HG02870 (cell line): ENCODE data around the gene CLIC3.
A peak's percentile ranks its signal among the peaks of the same experiment; 100 is the strongest.

Experiments
- ATAC-seq: cut with Tn5 transposase; IDR thresholded peaks from one replicate; pipeline ENCODE4 v1.9.1; 2021; ENCODE audit warnings: mild to moderate bottlenecking, moderate library complexity; ENCODE audit not compliant: unreplicated experiment

The CLIC3 gene

DNA sequence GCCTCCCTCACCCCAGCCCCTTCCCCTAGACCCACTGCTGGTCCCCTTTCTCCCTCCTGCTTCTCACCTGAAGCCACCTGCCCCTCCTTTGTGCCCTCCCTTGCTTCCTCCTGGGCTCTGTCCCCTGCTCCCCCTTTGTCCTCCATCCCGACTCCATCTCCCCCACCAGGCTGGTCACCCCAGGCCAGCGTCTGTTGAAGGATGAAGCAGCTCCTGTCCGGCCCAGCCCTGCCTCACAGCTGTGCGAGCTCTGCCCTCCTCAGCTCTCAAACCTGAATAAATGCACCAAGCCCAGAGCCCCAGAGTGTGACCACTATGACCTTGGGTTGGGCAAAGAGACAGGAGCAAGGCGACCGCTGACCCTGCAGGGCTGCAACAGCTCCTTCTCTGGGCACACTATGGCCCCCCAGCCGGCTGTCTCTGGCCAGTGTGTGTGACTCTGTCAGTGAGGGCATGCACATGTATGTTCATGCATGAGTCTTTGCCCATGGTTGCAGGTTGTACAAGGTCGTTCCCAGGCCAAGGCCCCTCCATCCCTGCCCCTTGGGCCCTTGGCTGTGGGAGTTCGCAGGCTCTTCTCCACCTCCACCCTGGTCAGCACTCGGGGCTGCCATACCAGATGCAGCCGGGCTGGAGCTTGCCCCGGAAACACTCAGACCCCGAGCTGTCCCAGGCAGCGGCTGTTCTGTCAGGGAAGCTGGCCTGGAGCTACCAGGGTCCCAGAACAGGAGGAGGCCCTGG lies 41.0 kb downstream of the CLIC3 start:
- no peak for ATAC-seq

DNA sequence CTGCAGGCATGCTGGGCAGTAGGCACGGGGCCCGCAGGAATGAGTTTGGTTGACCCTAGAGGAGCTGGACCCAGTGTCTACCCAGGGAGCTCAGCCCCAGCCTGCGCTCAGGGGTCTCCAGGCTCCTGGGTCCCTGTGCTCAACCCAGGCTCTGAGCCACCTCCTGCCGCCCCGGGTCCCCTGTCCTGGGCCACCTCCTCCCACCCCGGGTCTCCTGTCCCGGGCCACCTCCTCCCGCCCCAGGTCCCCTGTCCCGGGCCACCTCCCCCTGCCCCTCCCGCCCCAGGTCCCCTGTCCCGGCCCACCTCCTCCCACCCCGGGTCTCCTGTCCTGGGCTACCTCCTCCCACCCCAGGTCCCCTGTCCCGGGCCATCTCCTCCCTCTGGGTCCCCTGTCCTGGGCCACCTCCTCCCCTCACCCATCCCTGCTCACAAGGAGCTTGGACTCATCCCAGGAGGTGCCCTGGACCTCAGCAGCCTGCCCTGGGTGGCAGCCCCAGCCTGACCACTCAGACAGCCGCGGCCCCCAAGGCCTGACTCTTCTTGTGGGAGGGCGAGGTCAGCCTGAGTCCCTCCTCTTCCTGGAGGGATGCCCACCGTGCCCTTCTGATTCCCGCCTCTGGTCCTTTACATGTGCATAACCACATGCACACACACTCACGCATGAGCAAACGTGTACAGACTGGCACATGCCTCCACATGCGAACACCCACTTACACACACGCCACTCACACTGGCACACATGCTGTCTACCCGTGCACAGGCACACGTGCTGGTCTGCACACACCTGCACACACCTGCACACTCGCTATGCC lies 41.9 kb downstream of the CLIC3 start:
- ATAC-seq, result no peak

DNA sequence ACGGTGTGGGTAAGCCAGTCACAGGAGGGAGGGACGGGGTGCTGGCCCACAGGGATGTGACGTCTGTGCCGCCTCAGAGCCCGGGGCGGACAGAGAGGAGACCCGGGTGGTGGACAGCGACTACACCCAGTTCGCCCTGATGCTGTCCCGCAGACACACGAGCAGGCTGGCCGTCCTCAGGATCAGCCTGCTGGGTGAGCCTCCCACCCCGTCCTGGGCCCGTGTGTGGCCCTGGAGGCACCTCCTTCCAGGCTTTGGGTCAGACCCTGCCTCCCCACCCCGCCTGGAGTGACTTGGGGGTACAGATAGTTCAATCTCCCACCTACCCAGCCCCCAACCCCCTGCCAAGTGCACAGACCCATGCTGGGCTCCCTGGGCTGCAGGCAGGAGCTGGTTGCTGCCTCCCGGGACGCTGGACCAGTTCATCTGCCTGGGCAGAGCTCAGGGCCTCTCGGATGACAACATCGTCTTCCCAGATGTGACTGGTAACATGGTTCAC lies 42.5 kb downstream of the CLIC3 start:
- no peak for ATAC-seq

DNA sequence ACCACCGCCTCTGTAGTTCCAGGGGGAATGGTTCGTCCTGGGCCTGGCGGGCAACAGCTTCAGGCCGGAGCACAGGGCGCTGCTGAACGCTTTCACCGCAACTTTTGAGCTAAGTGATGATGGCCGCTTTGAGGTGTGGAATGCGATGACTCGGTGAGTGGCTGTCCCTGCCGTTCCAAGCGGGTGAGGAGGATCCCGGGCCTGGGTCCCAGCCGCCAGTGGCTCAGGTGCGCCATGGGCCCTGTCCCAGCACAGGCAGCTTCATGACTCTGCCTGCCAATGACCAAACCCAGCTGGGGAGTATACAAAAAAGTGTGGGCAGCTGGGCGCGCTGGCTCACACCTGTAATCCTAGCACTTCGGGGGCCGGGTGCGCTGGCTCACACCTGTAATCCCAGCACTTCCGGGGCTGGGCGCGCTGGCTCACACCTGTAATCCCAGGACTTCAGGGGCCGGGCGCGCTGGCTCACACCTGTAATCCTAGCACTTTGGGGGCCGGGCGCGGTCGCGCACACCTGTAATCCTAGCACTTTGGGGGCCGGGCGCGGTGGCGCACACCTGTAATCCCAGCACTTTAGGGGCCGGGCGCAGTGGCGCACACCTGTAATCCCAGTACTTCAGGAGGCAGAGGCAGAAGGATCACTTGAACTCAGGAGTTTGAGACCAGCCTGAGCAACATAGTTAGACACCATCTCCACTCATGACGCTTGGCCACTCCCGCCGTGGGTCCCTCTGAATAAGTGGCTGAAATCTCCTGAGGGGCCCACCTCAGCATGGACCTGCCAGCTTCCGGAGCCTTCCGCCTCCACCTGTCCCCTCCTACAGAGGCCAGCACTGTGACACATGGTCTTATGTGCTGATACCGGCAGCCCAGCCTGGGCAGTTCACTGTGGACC lies 43.2 kb downstream of the CLIC3 start:
- no peak for ATAC-seq

DNA sequence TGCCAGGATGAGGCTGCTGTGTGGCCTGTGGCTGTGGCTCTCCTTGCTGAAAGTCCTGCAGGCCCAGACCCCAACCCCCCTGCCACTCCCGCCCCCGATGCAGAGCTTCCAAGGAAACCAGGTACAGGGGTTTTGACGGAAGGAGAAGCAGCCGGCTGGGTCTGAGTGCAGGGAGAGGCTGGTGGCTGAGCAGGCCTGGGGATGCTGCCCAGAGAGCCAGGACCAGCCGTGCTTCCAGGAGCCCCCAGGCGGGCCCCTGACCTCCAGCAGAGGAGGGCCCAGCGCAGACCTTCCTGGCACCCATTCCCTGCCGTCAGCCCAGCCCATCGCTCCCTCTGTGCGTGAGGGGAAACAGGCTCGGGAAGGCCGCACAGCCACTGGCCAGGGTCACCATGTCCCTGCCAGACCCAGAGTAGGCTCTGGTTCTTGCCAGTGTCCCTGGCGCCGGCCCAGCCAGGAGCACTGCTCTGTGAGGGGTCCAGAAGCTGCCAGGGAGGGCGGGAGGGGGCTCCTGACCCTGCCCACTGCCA lies 44.0 kb downstream of the CLIC3 start:
- ATAC-seq, result no peak

DNA sequence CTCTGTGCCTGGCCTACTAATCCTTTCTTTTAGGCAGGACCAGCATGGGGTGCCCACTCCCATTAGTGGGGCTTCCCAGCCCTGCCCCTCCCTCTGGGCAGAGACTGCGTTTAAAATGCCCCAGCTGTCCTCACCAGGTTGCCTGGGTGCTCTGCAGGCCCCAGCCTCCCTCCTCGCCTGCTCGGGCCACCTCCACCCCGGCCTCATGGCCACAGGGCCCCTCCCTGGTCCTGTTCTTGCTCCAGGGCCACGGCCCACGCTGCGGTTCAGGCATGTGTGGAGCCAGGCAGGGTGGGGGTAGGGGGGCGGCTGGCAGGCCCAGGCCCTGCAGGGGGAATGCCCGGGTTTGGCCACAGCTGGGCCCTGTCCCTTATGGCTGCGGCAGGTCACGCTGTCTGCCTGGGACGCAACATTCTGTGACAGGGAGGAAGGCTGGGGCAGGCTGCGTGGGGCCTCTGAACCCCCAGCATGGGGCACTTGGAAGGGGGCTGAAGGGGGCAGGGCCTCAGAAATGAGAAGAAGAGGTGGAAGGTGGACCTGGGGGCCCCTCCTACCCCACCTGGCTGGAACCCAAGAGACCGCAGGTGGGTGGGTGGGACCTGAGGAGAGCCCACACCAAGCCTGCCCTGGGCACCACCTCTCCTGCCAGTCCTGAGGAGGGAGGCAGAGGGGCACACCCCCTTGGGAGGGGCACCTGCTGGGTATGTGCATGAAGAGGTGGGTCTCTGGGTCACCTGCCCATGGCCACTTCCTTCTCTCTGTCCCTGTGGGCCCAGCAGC lies 44.6 kb downstream of the CLIC3 start, which contains the start of gene LCN12:
Gene LCN12, plus strand, starts transcription at position 733 of the 780 bp plus-strand sequence. CDS start 55 bp downstream, outside the sequence.
- no peak for ATAC-seq

DNA sequence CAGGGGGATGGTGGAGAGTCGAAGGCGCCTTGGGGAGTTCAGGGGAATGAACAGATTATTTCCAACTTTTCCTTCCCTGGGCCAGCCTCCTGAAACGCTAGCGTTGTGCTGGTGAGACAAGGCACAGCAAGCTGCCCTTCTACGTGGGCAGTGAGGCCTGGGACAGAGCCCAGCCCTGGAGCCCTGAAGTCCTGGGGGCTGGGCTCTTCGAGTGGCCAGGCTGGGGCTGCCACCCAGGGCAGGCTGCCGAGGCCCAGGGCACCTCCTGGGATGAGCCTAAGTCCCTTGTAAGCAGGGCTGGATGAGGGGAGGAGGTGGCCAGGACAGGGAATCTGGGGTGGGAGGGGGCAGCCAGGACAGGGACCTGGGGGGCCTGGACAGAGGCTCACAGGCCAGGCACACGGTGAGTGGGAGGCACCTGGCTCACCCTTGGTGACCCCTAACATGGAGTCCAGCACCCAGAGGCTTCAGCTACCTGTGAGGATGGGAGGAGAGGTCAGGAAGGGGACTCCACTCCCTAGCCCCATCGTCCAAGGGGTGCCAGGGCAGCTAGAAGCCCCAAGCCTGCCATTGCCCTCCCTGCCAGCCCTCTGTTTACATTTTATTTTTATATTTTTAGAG lies 45.6 kb downstream of the CLIC3 start:
- ATAC-seq, result no peak

DNA sequence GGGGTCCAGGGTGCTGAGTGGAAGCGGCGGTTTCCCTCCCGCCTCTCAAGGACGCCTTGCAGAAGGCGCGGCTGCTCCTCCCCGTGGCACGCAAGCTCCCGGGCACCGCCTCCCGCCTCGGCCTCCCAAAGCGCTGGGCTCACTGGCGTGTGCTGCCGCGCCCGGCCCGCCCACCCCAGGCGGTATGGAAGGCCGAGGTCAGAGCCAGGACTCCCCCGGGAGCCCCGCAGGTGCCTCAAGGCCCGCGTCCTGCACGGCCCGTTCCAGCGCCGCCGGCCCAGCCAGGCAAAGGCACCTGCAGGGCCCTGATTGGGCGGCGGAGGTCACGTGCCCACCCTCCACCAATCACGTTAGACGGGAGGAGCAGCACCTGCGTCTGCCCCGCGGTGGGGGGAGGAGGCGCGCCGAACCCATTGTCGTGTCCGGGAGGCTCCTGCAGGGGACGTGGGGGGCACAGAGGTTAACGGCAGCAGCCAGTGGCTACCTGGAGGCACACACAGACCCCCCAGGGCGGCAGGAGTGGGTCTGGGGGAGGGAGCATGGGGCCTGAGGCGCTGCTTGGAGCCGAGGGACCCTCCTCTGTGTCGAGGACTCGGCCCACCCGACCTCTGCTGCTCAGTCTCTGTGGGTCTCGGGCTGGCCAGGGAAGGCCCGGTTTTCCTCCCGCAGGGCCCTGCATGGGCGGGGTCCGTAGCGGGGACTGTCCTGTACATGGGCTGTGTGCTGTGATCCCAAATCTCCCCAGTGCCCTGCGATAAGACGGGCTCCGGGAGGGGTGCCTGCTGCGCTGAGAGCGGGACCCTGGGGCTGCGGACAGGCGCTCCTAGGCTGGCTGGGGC lies 46.3 kb downstream of the CLIC3 start:
- ATAC-seq, result peak; percentile 78

DNA sequence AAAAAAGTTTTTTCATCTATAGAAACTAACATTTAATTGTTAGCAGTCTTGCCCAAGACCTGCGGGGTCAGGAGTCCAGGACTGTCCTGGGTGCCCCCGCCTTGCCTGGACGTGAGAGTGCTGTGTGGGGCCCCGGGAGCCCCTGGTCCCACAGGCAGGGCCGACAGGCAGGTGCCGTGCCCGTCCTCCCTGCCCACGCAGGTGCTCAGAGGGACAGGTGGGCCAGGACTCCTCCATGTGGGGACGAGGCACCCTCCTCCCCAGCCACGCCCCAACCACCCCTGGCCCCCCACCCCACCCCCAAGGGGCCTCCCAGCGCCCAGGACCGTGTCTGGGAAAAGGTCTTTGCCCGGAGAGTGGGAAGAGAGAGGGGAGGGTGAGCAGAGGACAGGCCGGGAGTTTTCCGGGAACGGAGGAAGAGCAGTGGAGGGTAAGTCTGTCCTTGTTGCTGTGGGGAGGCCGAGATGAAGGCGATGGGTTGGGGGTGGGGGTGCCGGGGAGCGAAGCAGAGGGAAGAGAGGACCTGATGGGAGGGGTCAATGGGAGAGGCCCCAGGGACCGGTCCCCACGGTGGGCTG lies 47.0 kb downstream of the CLIC3 start:
- no peak for ATAC-seq

DNA sequence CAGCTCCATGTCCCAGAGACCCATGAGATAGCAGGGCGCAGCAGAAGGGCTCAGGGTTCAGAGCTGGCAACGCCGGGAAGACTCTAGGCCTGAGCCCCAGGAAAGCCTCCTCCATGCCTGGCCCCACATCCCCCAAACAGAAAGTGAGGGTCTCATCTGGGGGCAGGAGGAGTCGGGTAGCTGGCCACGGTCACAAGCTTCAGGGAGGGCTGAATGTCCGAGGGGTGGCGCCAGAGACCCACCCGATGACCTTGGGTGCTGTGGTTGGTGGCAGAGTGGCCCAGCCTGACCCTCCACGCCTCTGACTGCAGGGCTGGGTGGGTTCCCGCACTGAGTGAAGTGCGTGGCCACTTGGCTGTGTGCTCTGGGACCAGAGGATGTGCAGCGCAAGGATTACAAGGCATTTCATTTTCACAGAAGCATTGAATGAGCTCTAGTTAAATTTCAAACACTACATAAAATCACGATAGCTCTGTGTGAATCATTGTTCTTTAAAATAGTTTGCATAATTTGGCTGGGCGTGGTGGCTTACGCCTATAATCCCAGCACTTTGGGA lies 48.3 kb downstream of the CLIC3 start:
- ATAC-seq, result no peak

DNA sequence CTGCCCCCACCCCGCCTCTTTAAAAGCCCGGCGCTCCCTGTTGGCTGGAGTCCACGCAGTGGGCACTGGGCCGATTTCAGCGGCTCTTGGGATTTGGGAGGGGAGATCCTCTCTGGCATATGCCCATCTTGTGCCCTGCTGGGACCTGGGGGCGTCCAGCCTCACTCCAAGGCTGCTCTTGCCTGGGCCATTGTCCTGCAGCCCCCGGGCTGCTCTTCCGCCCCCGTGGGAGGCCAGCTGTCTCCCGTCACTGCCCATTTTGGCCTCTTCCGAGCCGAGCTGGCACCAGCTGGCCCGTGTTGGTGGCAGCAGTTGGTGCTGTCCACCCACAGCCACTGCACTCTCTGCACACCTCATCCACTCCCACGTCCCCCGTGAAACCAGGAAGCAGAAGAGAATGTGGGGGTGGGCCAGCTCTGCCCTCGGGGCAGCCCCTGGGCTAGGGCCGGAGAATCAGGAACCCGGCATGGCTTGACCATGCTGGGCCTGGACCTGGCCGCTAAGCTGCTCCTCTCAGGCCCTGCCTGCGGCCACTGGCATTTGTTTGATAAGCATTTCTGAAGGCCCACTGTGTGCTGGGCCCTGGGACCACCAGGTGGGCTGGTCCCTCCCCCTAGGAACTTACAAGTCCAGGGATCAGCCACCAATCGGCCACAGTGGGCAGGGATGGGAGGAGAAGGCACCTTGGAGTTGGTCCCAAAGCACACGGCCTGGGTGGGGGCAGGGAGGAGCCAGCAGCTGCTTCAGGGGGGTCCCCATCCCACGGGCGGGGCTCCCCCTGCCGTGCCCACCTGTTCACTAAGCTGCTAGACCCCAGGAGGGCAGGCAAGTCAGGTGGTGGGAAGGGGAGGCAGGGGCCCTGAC lies 49.1 kb downstream of the CLIC3 start:
- ATAC-seq, result no peak

DNA sequence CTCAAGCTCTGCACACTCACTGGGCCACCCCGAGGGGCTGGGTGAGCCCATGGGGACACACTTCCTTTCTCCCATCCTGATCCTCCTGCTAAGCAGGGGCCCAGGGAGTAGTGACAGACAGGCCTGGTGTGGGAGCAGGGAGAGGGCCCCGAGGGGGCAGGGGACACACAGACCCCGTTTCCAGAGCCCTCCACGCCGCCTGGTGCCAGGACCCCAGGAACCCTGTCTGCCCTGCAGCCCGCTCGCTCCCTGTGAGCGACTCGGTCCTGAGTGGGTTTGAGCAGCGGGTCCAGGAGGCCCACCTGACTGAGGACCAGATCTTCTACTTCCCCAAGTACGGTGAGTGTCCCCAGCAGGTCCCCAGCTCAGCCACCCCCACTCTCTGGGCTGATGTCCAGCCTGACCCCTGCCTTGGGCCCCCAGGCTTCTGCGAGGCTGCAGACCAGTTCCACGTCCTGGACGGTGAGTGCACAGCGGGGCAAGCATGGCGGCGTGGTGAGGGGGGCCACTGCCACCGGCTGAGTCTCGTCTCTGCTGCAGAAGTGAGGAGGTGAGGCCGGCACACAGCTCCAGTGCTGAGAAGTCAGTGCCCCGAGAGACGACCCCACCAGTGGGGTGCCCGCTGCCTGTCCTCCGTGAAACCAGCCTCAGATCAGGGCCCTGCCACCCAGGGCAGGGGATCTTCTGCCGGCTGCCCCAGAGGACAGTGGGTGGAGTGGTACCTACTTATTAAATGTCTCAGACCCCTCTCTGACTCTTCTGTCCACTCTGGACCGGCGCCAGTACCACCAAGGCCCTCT lies 49.9 kb downstream of the CLIC3 start:
- ATAC-seq, result no peak

DNA sequence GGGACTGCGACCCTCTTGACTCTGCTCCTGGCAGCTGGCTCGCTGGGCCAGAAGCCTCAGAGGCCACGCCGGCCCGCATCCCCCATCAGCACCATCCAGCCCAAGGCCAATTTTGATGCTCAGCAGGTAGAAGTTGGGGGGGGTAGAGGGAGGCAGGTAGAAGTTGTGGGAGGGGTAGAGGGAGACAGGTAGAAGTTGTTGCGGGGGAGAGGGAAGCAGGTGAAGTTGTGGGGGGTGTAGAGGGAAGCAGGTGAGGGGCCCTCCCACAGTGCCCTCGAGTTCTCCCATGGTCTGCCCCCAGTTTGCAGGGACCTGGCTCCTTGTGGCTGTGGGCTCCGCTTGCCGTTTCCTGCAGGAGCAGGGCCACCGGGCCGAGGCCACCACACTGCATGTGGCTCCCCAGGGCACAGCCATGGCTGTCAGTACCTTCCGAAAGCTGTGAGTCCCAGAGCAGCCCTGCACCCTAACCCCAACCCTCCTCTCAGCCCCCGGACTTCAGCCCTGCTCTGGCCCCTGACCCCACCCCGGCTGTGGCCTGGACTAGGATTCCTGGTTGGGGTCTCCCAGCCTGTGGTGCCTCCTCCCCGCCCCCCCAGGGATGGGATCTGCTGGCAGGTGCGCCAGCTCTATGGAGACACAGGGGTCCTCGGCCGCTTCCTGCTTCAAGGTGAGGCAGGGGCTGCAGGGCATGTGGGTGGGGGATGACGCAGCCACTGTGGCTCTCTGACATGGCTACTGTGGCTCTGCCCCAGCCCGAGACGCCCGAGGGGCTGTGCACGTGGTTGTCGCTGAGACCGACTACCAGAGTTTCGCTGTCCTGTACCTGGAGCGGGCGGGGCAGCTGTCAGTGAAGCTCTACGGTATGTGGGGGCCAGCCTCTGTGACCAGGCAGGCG lies 50.8 kb downstream of the CLIC3 start:
- no peak for ATAC-seq
